AG04449 (cell line): ENCODE data around the gene DENND6A.

ENCODE experiments used
- CTCF ChIA-PET: fragments of 350-600 bp; formaldehyde crosslinking; extraction: SDS; loops from one replicate; lab custom pipeline; 2021; ENCODE audit warnings: antibody characterized with exemption; lab: Yijun Ruan, JAX
- POLR2A ChIA-PET: fragments of 400-600, 350-600 bp; formaldehyde crosslinking; extraction: SDS; loops from one replicate; lab custom pipeline; 2020; ENCODE audit warnings: antibody characterized with exemption, inconsistent platforms; lab: Yijun Ruan, JAX
- DNase-seq: peaks from one replicate; pipeline ENCODE4 v3.0.0-alpha.2; 2010; ENCODE audit warnings: low read depth, low spot score
- H3K4me3 ChIP-seq: 2 replicates; pipeline ENCODE4 v1.5.1; 2011; ENCODE audit warnings: low read depth, mild to moderate bottlenecking, control low read depth, low read length
- TF ChIP-seq, protein P1 (sequence below): IDR thresholded peaks from one replicate; pipeline ENCODE4 v1.5.1; 2011; ENCODE audit warnings: mild to moderate bottlenecking, moderate library complexity, low read length, control low read depth, inconsistent platforms; ENCODE audit not compliant: insufficient read depth; ENCODE audit errors: missing control alignments

DENND6A gene

DNA sequence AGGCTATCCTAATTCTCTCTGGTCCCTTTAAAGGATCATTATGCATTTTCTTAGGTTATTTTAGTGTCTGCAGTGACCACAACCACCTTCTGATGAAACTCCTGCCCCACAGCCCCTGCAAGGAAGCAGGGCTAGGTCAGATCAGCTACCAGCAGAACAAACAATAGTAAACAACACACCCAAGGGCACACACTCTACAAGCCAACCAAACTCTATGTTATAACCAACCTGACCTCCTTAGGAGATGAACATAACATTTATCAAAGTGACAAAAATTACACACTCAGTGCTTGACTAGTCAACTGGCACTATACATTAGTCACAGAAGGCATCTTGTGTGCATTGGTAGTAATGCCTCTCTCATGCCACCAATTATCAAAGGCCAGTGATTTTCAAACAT, 17.3 kb downstream of the DENND6A start:
- POLR2A ChIA-PET, result no interaction called here
- H3K4me3 ChIP-seq, result no peak overlapping the region
- DNase-seq, result no peak
- CTCF ChIA-PET, result no interaction called here
- TF ChIP-seq, protein P1, sequence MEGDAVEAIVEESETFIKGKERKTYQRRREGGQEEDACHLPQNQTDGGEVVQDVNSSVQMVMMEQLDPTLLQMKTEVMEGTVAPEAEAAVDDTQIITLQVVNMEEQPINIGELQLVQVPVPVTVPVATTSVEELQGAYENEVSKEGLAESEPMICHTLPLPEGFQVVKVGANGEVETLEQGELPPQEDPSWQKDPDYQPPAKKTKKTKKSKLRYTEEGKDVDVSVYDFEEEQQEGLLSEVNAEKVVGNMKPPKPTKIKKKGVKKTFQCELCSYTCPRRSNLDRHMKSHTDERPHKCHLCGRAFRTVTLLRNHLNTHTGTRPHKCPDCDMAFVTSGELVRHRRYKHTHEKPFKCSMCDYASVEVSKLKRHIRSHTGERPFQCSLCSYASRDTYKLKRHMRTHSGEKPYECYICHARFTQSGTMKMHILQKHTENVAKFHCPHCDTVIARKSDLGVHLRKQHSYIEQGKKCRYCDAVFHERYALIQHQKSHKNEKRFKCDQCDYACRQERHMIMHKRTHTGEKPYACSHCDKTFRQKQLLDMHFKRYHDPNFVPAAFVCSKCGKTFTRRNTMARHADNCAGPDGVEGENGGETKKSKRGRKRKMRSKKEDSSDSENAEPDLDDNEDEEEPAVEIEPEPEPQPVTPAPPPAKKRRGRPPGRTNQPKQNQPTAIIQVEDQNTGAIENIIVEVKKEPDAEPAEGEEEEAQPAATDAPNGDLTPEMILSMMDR, result no peak

DNA sequence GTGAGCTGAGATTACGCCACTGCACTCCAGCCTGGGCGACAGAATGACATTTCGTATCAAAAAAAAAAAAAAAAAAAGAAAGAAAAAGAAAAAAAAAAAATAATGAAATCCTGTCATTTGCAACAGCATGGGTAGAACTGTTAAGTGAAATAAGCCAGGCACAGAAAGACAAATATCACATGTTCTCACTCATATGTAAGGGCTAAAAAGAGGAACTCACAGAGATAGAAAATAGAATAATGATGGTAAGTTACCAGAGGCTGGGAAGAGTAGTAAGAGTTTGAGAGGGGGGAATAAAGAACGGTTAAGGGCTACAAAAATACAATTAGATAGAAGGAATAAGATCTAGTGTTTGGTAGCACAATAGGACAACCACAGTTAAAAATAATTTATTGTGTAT, 19.7 kb downstream of the DENND6A start:
- POLR2A ChIA-PET, result no interaction called here
- TF ChIP-seq, protein P1, result no peak
- CTCF ChIA-PET, result no interaction called here
- no peak for DNase-seq
- H3K4me3 ChIP-seq, result no peak overlapping the region

DNA sequence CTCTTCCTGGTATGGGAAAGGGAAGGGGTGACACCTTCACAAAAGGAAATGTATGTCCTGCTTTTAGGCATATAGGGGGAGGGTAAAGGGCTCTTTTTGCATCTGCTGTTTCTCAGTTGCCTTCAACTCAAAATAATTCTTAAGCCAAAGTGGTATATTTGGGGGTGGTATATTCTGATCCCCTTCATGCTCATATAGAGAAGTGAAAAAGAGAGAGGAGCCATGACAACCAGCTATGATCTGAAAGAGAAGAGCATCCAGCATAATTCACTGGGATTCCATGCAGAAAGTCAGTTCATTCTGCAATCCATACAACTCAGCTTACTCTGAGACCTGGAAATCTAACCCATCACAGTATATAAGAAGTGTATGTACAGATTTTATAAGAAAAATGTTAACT, 22.3 kb downstream of the DENND6A start:
- ChIA-PET POLR2A (no interaction called here), CTCF (interaction anchor here (1.4 to 1.8 kb wide), 3 partner anchors 12 to 182 kb away, joined by 3 to 5 read pairs (median 4); no protein-coding TSS in a partner anchor)
- TF ChIP-seq, protein P1, result no peak
- H3K4me3 ChIP-seq, result no peak overlapping the region
- no peak for DNase-seq

- TF ChIP-seq, protein P1, result no peak
- no peak for DNase-seq
- CTCF ChIA-PET, result no interaction called here
- no peak overlapping the region for H3K4me3 ChIP-seq
- POLR2A ChIA-PET, result no interaction called here
Observed at GRCh38 chr3:57661404-57661803, 31.5 kb downstream of the DENND6A start.

- ChIA-PET CTCF (no interaction called here), POLR2A (no interaction called here)
- H3K4me3 ChIP-seq, result no peak overlapping the region
- no peak for DNase-seq
- TF ChIP-seq, protein P1, result no peak
Observed at GRCh38 chr3:57659806-57660439, 33.0 kb downstream of the DENND6A start.

DNA sequence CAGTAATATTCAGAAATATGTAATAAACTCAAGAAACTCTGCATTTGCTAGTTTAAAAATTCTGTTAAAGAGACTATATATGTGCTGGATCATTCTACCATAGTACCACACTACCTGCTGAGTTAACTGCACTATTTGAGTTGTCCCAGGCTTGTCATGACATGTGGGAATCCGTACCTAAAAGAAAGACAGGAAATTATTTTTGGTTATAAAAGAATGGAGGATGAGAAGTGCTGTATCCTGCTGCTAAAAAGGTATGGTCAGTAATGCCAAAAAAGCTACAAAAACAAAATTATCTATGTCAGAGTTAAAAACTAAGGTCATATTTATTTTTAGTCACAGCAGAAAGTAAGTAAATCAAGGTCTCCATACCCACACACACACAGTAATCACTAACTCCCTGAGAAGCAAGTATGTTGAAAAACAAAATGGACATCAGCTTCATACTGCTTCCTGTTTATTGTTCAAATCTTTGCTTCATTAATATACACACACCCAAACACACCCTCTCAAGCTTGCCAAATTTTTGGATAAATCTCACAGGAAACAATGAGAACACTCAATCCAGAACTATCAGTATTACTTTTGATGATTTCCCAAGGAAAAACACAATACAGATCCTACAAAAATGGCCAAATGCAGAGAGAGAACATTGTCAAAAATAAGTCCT, 33.7 kb downstream of the DENND6A start:
- CTCF ChIA-PET, result no interaction called here
- POLR2A ChIA-PET, result no interaction called here
- no peak overlapping the region for H3K4me3 ChIP-seq
- TF ChIP-seq, protein P1, result no peak
- no peak for DNase-seq
